Activated CD8-positive, alpha-beta T cell treated with anti-CD3 and anti-CD28 coated beads, Interleukin-2, amount 10 ng/mL, durations not matched to agents 7 days and 5 days (primary cell): ENCODE measurements around the gene THOC6. TPM values are rescaled to one million over a fixed set of nuclear protein-coding genes. Genes with fewer than 3 reads are reported as not detected.

Source experiments
- ATAC-seq: fragments of 150-1000 bp; cut with Tn5 transposase; one replicate; pipeline ENCODE4 v1.10.0; 2021; ENCODE audit warnings: moderate library complexity
- CTCF ChIA-PET: fragments of 350-600 bp; sonication (Branson Sonifier 250); formaldehyde crosslinking; loops from one replicate; lab custom pipeline; 2021; ENCODE audit warnings: antibody characterized with exemption; lab: Charles Lee
- POLR2A ChIA-PET: fragments of 350-600 bp; sonication (Branson Sonifier 250); formaldehyde crosslinking; loops from one replicate; lab custom pipeline; 2021; ENCODE audit warnings: antibody characterized with exemption; lab: Charles Lee
- DNase-seq: peaks from one replicate; pipeline ENCODE4 v3.0.0-alpha.2; 2020
- H3K27ac Mint-ChIP-seq: one replicate; pipeline ENCODE4 v1.8.0; 2021; ENCODE audit warnings: mild to moderate bottlenecking, mixed read lengths
- H3K27me3 Mint-ChIP-seq: one replicate; pipeline ENCODE4 v1.8.0; 2021; ENCODE audit warnings: low read depth, mixed read lengths
- H3K36me3 Mint-ChIP-seq: one replicate; pipeline ENCODE4 v1.8.0; 2021; ENCODE audit warnings: low read depth, mixed read lengths
- H3K4me1 Mint-ChIP-seq: one replicate; pipeline ENCODE4 v1.8.0; 2021; ENCODE audit warnings: low read depth, mixed read lengths
- H3K4me3 Mint-ChIP-seq: one replicate; pipeline ENCODE4 v1.8.0; 2021; ENCODE audit warnings: mild to moderate bottlenecking, mixed read lengths
- H3K9me3 Mint-ChIP-seq: one replicate; pipeline ENCODE4 v1.8.0; 2022; ENCODE audit warnings: mixed read lengths; ENCODE audit not compliant: insufficient read depth
- total RNA-seq, 2 experiments: library from RNA; stranded (reverse); gene quantifications; one replicate each; pipeline ENCODE4 v1.2.3, GENCODE V29; 2021

THOC6 gene
- total RNA-seq = 10 to 100 TPM; 57.4 to 57.9 TPM

DNA sequence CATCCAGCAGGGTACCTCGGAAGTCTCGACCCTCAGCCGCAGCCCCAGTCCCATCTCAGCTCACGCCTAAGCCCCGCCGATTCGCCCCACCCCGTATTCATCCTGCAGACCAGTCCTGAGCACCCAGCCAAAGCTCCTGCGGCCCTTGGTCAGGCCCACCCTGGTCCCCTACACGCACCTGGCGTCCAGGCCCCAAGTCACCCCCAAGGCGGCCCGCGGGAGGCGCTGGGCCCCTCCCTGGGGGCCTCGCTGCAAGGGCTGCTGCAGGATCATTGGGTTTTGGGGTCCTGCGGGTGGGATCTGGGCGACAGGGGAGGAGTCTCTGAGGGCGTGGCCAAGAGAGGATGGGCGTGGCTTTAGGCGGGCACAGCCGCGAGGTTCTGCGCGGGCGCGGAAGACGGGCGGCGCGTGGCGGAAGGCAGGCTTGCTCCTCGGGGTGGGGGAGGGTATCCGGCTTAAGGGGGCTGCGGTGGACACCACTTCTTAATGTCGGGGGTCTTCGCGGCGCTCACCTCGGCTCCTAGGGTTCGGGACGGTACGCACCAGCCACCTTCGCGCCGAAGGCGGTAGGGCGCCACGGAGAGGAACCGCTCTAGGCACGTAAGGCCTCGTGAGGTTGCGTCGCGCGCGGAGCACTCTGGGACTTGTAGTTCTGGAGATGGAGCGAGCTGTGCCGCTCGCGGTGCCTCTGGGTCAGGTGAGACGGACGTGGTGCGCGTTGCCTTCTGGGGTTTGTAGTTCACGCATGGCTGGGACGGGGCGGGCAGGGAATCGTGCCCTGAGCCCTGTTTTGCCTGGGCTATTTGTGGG lies at the start of gene THOC6, which contains the start of gene HCFC1R1:
Gene THOC6, plus strand, starts transcription at position 367 of the 810 bp plus-strand sequence. Its CDS starts 292 bp downstream, at position 659.
Gene HCFC1R1, minus strand, starts transcription at position 274 of the 810 bp plus-strand sequence. Its CDS starts 1 bp downstream, at position 273.
- no peaks in the 10 kb centered on the region for H3K9me3 Mint-ChIP-seq
- peak within 1 kb of the TSS; percentile 94 for H3K27ac Mint-ChIP-seq
- peak; percentile 98 for DNase-seq
- H3K36me3 Mint-ChIP-seq = peaks cover 25% of the 10 kb centered on the region
- ChIA-PET POLR2A (interaction anchor here (0.7 to 4.8 kb wide), 4 partner anchors 10 to 134 kb away, joined by 3 to 20 read pairs (median 3); partner anchors contain the start of gene IL32), CTCF (interaction anchor here (0.6 to 7.2 kb wide), 7 partner anchors 8 to 135 kb away, joined by 3 to 105 read pairs (median 6); no protein-coding TSS in a partner anchor)
- peaks cover 3% of the 10 kb centered on the region for H3K27me3 Mint-ChIP-seq
- peak within 1 kb of the TSS; percentile 85 for H3K4me3 Mint-ChIP-seq
- ATAC-seq = peak; percentile 80
- peaks cover 56% of the 10 kb centered on the region for H3K4me1 Mint-ChIP-seq

DNA sequence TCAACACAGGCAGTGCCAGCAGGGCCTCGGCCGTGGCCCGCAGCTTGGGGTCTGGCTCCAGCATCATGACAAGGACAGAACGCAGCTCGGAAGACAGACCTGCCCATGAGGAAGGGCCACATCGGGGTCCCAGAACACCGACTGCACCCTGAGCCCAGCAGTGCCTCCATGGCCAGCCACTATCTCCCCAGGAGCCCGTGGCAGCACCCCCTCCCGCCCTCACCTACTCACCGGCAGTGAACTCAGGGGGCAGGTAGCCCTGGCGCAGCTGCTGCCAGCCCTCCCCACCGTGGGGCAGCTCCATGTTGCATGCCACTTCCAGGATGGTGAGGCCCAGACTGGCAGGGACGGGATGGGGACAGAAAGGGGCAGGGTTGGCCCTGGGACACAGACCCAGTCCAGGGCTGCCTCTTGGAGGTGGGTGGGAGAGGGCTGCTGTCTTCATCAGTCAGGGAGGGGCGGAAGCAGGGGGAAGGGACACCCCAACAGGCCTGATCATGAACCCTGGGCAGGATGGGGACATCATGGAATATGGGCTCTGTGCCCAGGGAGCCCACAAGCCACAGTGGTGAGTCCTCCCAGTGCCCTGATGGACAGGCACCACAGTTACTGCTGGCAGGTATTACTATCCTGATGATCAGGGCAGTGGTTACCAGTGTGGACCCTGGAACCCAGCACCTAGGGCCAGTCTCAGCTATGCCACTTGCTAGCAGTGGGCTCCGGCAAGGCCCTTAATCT lies 49.3 kb upstream of the THOC6 start:
- no peak overlapping the region for H3K4me3 Mint-ChIP-seq
- DNase-seq (no peak), ATAC-seq (no peak)
- H3K36me3 Mint-ChIP-seq = peaks cover 43% of the 10 kb centered on the region
- H3K27ac Mint-ChIP-seq = no peak overlapping the region
- CTCF ChIA-PET = no interaction called here
- H3K9me3 Mint-ChIP-seq = no peaks in the 10 kb centered on the region
- POLR2A ChIA-PET = interaction anchor here (0.8 kb wide), 1 partner anchor 971 kb away, joined by 3 read pairs; no protein-coding TSS in a partner anchor
- H3K27me3 Mint-ChIP-seq = no peaks in the 10 kb centered on the region
- H3K4me1 Mint-ChIP-seq = peaks cover 35% of the 10 kb centered on the region

DNA sequence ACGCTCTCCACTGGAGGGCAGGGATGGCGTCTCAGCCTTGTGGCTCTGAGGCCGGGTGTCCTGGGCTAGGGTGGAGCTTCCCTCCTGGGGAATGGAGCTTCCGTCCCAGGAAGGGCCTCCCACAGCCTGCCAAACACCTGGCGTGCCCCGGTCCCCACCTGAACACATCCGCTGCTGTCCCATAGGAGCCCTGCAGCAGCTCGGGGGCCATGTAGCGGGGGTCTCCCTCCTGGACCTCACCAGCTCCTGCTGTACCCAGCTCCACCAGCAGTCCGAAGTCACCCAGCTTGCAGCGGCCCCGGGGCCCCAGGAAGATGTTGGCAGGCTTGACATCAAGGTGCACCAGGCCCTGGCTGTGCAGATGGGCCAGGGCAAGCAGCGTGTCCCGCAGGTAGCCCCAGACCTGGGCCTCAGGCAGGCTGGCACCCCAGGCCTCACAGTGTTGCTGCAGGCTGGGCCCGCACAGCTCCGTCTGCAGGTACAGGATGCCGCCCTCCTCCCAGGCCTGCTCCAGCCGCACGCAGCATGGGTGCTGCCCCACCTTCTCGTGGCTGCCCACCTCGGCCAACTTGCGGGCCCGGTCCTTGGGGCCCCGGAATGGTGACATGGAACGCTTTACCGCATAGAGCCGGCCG lies 48.6 kb upstream of the THOC6 start:
- no peaks in the 10 kb centered on the region for H3K9me3 Mint-ChIP-seq
- no peak overlapping the region for H3K4me3 Mint-ChIP-seq
- no peaks in the 10 kb centered on the region for H3K27me3 Mint-ChIP-seq
- H3K36me3 Mint-ChIP-seq = peaks cover 47% of the 10 kb centered on the region
- CTCF ChIA-PET = no interaction called here
- POLR2A ChIA-PET = interaction anchor here (0.9 kb wide), 1 partner anchor 30 kb away, joined by 3 read pairs; no protein-coding TSS in a partner anchor
- ATAC-seq (no peak), DNase-seq (no peak)
- no peak overlapping the region for H3K27ac Mint-ChIP-seq
- H3K4me1 Mint-ChIP-seq = peaks cover 33% of the 10 kb centered on the region

DNA sequence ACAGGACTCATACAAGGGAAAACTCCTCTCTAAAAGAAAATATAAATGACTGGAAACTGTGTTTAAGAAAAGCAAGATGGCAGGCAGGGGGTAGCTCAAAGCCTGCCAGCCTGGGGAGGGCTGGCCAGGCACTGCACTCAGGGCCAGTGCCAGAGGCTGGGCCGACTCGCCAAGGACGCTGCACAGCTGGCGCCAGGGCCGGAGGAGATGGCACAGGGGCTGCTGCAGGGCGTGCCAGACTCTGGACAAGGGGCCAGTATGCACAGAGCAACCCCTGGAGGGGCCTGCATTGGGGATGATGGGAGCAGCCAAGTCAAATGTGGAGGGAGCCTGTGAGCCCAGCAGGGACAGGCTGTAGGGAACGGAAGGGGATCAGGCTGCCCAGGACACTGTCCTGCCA lies 47.6 kb upstream of the THOC6 start:
- ChIA-PET CTCF (no interaction called here), POLR2A (interaction anchor here (0.9 kb wide), 1 partner anchor 29 kb away, joined by 3 read pairs; no protein-coding TSS in a partner anchor)
- no peaks in the 10 kb centered on the region for H3K27me3 Mint-ChIP-seq
- no peak overlapping the region for H3K4me3 Mint-ChIP-seq
- H3K27ac Mint-ChIP-seq = no peak overlapping the region
- H3K36me3 Mint-ChIP-seq = peaks cover 42% of the 10 kb centered on the region
- ATAC-seq (no peak), DNase-seq (no peak)
- peaks cover 32% of the 10 kb centered on the region for H3K4me1 Mint-ChIP-seq
- H3K9me3 Mint-ChIP-seq = no peaks in the 10 kb centered on the region

DNA sequence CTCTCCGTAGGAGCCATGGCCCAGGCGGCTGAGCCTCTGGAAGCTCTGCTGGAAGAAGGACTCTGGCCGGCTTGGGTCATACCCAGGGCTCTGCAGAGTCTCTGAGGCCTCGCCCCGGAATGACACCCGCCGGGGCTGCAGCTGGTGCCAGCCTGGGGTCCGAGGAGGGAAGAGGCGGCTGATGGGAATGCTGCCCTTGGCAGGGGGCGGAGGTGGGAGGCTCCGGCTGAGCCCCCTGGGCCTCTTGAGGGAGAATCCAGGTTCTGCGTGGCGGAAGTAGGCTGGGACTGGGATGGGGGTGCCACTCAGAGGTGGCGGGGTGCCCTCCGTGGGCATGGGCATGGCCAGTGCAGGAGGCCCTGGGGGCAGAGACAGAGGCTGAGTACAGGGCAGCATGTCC lies 47.2 kb upstream of the THOC6 start:
- ChIA-PET CTCF (no interaction called here), POLR2A (interaction anchor here (2.1 kb wide), 1 partner anchor 7 kb away, joined by 13 read pairs; the partner anchor contains the start of gene PAQR4)
- H3K9me3 Mint-ChIP-seq = no peaks in the 10 kb centered on the region
- no peaks in the 10 kb centered on the region for H3K27me3 Mint-ChIP-seq
- no peak overlapping the region for H3K27ac Mint-ChIP-seq
- ATAC-seq (no peak), DNase-seq (no peak)
- peaks cover 42% of the 10 kb centered on the region for H3K36me3 Mint-ChIP-seq
- H3K4me3 Mint-ChIP-seq = no peak overlapping the region
- H3K4me1 Mint-ChIP-seq = peaks cover 35% of the 10 kb centered on the region

DNA sequence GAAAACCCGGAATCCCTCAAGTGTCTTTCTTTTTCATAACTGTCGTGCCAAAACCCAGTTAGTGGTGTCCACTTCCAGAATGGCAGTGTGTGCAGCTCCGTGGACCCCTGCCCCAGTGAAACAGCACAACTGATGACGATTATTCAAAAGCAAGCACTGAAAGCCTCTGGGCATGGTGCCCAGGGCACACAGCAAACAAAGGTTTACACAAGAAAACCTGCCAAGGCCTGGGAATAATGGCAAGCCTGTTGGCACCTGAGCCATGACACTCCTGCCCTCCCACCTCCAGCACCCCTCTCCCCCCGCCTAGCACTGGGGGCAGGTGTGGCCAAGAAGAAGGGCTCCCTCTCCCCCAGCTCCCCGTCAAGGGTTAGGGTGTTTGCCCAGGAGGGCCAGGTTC lies 46.4 kb upstream of the THOC6 start:
- Mint-ChIP-seq H3K27me3 (no peaks in the 10 kb centered on the region), H3K27ac (no peak overlapping the region), H3K4me3 (no peak overlapping the region), H3K4me1 (peaks cover 33% of the 10 kb centered on the region), H3K36me3 (peaks cover 37% of the 10 kb centered on the region), H3K9me3 (no peaks in the 10 kb centered on the region)
- ATAC-seq = no peak
- no peak for DNase-seq
- ChIA-PET CTCF (no interaction called here), POLR2A (interaction anchor here (2.1 kb wide), 1 partner anchor 8 kb away, joined by 13 read pairs; the partner anchor contains the start of gene PAQR4)

GRCh38 chr16:2979669-2980226 lies 44.1 kb upstream of the THOC6 start:
- peaks cover 30% of the 10 kb centered on the region for H3K36me3 Mint-ChIP-seq
- H3K9me3 Mint-ChIP-seq = no peaks in the 10 kb centered on the region
- DNase-seq = peak; percentile 48
- peaks cover 45% of the 10 kb centered on the region for H3K4me1 Mint-ChIP-seq
- POLR2A ChIA-PET = interaction anchor here (0.6 to 2.5 kb wide), 15 partner anchors 7 to 204 kb away, joined by 3 to 30 read pairs (median 3); partner anchors contain the start of genes CLDN6, PAQR4 and TNFRSF12A
- peak overlapping the region; percentile 87 for H3K4me3 Mint-ChIP-seq
- CTCF ChIA-PET = interaction anchor here (1.0 to 3.9 kb wide), 5 partner anchors 10 to 140 kb away, joined by 3 to 16 read pairs (median 4); partner anchors contain the start of gene PAQR4
- H3K27ac Mint-ChIP-seq = peak overlapping the region; percentile 88
- no peaks in the 10 kb centered on the region for H3K27me3 Mint-ChIP-seq
- ATAC-seq = peak; percentile 11

GRCh38 chr16:2980227-2981176 lies 43.3 kb upstream of the THOC6 start, which contains the start of gene PKMYT1:
Gene PKMYT1 (minus strand): TSS chr16:2980446. CDS start chr16:2979657, 789 bp downstream.
- peak; percentile 95 for ATAC-seq
- peaks cover 45% of the 10 kb centered on the region for H3K4me1 Mint-ChIP-seq
- H3K36me3 Mint-ChIP-seq = peaks cover 28% of the 10 kb centered on the region
- no peaks in the 10 kb centered on the region for H3K9me3 Mint-ChIP-seq
- peak within 1 kb of the TSS; percentile 87 for H3K4me3 Mint-ChIP-seq
- H3K27me3 Mint-ChIP-seq = no peaks in the 10 kb centered on the region
- CTCF ChIA-PET = interaction anchor here (1.0 to 3.9 kb wide), 6 partner anchors 11 to 141 kb away, joined by 3 to 16 read pairs (median 4); partner anchors contain the start of gene PAQR4
- peak within 1 kb of the TSS; percentile 88 for H3K27ac Mint-ChIP-seq
- peak; percentile 95 for DNase-seq
- POLR2A ChIA-PET = interaction anchor here (0.6 to 2.5 kb wide), 18 partner anchors 8 to 205 kb away, joined by 3 to 30 read pairs (median 3); partner anchors contain the start of genes CLDN6, PAQR4 and TNFRSF12A

DNA sequence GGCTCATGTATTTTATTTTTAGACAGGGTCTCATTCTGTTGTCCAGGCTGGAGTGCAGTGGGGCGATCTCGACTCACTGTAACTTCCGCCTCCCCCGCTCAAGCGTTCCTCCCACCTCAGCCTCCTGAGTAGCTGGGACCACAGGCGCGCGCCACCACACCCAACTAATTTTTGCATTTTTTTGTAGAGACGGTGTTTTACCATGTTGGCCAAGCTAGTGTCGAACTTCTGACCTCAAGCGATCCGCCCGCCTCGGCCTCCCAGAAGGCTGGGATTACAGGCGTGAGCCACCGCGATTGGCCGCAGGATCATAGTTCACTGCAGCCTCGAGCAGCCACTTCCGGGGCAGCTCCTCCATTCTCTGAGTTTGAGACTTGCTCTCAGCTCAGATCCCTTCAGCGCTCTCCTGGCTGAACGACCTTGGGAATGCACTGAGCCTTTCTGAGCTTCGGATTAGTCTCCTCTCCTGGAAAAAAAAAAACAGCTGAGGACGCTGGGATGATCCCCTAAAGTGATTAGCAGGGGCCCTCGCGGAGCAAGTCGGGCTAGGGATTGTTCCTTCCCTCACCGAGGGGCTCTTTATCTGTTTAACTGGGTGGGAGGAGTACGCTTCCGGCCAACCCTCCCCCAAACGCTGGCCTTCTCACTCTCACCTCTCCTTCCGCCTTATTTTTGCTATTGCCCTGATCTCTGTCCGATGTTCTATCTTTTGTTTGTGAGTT lies 42.5 kb upstream of the THOC6 start:
- Mint-ChIP-seq H3K4me3 (peak overlapping the region; percentile 87), H3K27me3 (no peaks in the 10 kb centered on the region), H3K27ac (peak overlapping the region; percentile 83), H3K4me1 (peaks cover 45% of the 10 kb centered on the region), H3K36me3 (peaks cover 20% of the 10 kb centered on the region), H3K9me3 (no peaks in the 10 kb centered on the region)
- CTCF ChIA-PET = interaction anchor here (1.3 to 3.9 kb wide), 5 partner anchors 12 to 142 kb away, joined by 3 to 16 read pairs (median 4); partner anchors contain the start of gene PAQR4
- ATAC-seq (no peak), DNase-seq (no peak)
- POLR2A ChIA-PET = interaction anchor here (0.7 to 2.5 kb wide), 10 partner anchors 8 to 115 kb away, joined by 3 to 30 read pairs (median 4); partner anchors contain the start of gene PAQR4
